Breast epithelium (tissue), 3 donors: ENCODE results near the gene SOWAHD.

Experiments used
- POLR2AphosphoS5 ChIP-seq, 3 donors: sonication (generic); formaldehyde crosslinking; IDR thresholded peaks; one replicate each; pipeline ENCODE4 v1.6.1; 2017; ENCODE audit warnings: antibody characterized with exemption in 3 of 3
- TF ChIP-seq, protein P1 (sequence below), 3 donors: fragments of 450-650 bp; IDR thresholded peaks; one replicate each; pipeline ENCODE4 v1.5.1; 2016 to 2017; ENCODE audit warnings: antibody characterized with exemption in 3 of 3, mild to moderate bottlenecking in 3 of 3, moderate library complexity in 3 of 3

DNA sequence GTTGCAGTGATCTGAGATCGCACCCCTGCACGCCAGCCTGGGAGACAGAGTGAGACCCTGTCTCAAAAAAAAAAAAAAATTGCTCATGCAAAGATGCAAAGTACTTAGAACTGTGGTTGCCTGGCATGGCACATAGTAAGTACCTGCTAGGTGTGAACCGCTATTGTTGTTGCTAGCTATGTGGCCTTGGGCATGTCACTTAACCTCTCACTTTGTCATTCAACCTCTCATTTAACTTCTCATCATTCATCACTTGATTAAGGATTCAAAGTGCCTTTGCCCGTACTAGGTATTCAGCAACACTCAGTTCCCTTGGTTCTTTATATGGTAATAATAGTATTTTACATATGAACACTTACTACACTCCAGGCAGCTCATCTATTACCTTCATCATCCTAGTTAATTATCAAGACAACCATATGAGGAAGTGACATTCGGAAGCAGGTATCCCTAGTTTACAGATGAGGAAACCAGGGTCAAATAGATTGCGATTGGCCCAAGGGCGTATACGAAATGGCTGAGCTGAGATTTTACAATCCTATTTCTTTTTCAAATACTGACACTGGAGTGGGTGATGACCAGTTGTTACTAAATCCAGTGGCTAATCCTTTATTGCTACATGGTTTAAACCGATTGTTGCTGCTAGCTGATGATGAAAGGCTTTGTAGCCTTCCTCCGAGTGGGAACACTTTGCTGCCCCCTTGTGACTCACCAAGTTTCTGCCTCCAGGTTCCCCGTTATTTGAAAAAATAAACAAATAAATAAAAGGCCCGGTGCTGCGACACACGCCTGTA, 28.8 kb upstream of the SOWAHD start:
- TF ChIP-seq, protein P1, sequence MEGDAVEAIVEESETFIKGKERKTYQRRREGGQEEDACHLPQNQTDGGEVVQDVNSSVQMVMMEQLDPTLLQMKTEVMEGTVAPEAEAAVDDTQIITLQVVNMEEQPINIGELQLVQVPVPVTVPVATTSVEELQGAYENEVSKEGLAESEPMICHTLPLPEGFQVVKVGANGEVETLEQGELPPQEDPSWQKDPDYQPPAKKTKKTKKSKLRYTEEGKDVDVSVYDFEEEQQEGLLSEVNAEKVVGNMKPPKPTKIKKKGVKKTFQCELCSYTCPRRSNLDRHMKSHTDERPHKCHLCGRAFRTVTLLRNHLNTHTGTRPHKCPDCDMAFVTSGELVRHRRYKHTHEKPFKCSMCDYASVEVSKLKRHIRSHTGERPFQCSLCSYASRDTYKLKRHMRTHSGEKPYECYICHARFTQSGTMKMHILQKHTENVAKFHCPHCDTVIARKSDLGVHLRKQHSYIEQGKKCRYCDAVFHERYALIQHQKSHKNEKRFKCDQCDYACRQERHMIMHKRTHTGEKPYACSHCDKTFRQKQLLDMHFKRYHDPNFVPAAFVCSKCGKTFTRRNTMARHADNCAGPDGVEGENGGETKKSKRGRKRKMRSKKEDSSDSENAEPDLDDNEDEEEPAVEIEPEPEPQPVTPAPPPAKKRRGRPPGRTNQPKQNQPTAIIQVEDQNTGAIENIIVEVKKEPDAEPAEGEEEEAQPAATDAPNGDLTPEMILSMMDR (IDR thresholded peaks at IDR 0.05) = peak in 2 of 3 donors; percentile 38 to 54
- no peak for TF ChIP-seq POLR2AphosphoS5 (IDR thresholded peaks at IDR 0.05)
